NCI-H2107 treated with DMSO at 0.1 percent for 48 hours (cell line): ENCODE results near the gene MIDN.

ENCODE experiments used
- DNase-seq: peaks from one replicate; lab custom pipeline; 2025; ENCODE audit not compliant: unreplicated experiment; lab: John Stamatoyannopoulos, UW

The MIDN gene

GRCh38 chr19:1280636-1281568 lies 32.5 kb downstream of the MIDN start:
- no peak for DNase-seq

GRCh38 chr19:1281569-1282287 lies 33.3 kb downstream of the MIDN start:
- DNase-seq, result no peak

GRCh38 chr19:1282588-1283206 lies 34.3 kb downstream of the MIDN start:
- DNase-seq, result no peak

- no peak for DNase-seq
Measured at GRCh38 chr19:1283207-1283916, 35.0 kb downstream of the MIDN start.

GRCh38 chr19:1283917-1284292 lies 35.5 kb downstream of the MIDN start:
- no peak for DNase-seq

- DNase-seq, result no peak
Measured at GRCh38 chr19:1284293-1284978, 36.1 kb downstream of the MIDN start.

- DNase-seq, result no peak
Measured at GRCh38 chr19:1284979-1285736, 36.8 kb downstream of the MIDN start.

GRCh38 chr19:1285737-1286360 lies 37.5 kb downstream of the MIDN start, which contains the start of gene EFNA2:
EFNA2 (plus strand) TSS chr19:1285873; CDS start chr19:1286169, 296 bp downstream.
- no peak for DNase-seq

- DNase-seq, result no peak
Measured at GRCh38 chr19:1286487-1287353, 38.3 kb downstream of the MIDN start.

- DNase-seq, result no peak
Measured at GRCh38 chr19:1287354-1288225, 39.2 kb downstream of the MIDN start.

- DNase-seq, result no peak
Measured at GRCh38 chr19:1288226-1288612, 39.8 kb downstream of the MIDN start.

GRCh38 chr19:1288833-1289685 lies 40.7 kb downstream of the MIDN start:
- no peak for DNase-seq

- no peak for DNase-seq
Measured at GRCh38 chr19:1289686-1290025, 41.3 kb downstream of the MIDN start.

GRCh38 chr19:1290196-1290702 lies 41.9 kb downstream of the MIDN start:
- no peak for DNase-seq

- DNase-seq, result no peak
Measured at GRCh38 chr19:1290703-1291651, 42.6 kb downstream of the MIDN start.
